Gastrocnemius medialis (tissue), 4 donors: ENCODE data around the gene EFCAB6. TPM values are rescaled to one million over a fixed set of nuclear protein-coding genes. Genes with fewer than 3 reads are reported as not detected.

ENCODE experiments used
- ATAC-seq, 2 donors: fragments of 150-250 bp; one replicate each; pipeline ENCODE4 v1.9.1; 2016
- DNase-seq, 2 donors: peaks; one replicate each; pipeline ENCODE4 v3.0.0-alpha.2; 2019
- H3K27ac ChIP-seq, 4 donors: fragments of 200-600 bp; sonication (generic); 1 replicate in 1 of 4; 2 replicates in 3 of 4; pipeline ENCODE4 v1.5.1; 2016 to 2018; ENCODE audit warnings: mild to moderate bottlenecking in 2 of 4, moderate library complexity in 1 of 4
- H3K27me3 ChIP-seq, 3 donors: fragments of 200-600 bp; sonication (generic) in 2 of 3; 1 replicate in 1 of 3; 2 replicates in 2 of 3; pipeline versions ENCODE4 v1.5.1 to v1.6.0; 2016 to 2019; ENCODE audit warnings: mild to moderate bottlenecking in 1 of 3, moderate library complexity in 1 of 3
- H3K36me3 ChIP-seq, 2 donors: fragments of 200-600 bp; sonication (generic) in 1 of 2; one replicate each; pipeline ENCODE4 v1.5.1; 2017 to 2018
- H3K4me1 ChIP-seq, 2 donors: fragments of 200-600 bp; sonication (generic) in 1 of 2; one replicate each; pipeline ENCODE4 v1.5.1; 2016 to 2017; ENCODE audit warnings: mild to moderate bottlenecking in 2 of 2
- H3K4me3 ChIP-seq, 4 donors: fragments of 200-600 bp; sonication (generic) in 3 of 4; 1 replicate in 1 of 4; 2 replicates in 3 of 4; pipeline ENCODE4 v1.5.1; 2016 to 2019; ENCODE audit warnings: mild to moderate bottlenecking in 2 of 4
- H3K9me3 ChIP-seq, 3 donors: fragments of 200-600 bp; sonication (generic) in 2 of 3; 1 replicate in 1 of 3; 2 replicates in 2 of 3; pipeline ENCODE4 v1.5.1; 2016 to 2019
- POLR2A ChIP-seq, 2 donors: fragments of 450-650 bp; IDR thresholded peaks; one replicate each; pipeline ENCODE4 v1.6.1; 2017; ENCODE audit warnings: antibody characterized with exemption in 2 of 2, mild to moderate bottlenecking in 2 of 2, moderate library complexity in 2 of 2
- in situ Hi-C, 4 donors: fragments of 200-750 bp; cut with MboI; loops; one replicate each; pipeline versions ENCODE4 v1.15.0 to v1.8.0; 2017; ENCODE audit warnings: low sequenced_read_pairs in 4 of 4
- intact Hi-C: fragments of 100-400 bp; cut with DNase I; formaldehyde crosslinking; loops from one replicate; pipeline ENCODE4 v1.15.1; 2023; ENCODE audit warnings: low total_unique reads
- total RNA-seq, 4 donors: library from RNA; depleted of rRNA; stranded (reverse); fragments of >200 nt; gene quantifications; one replicate each; pipeline versions ENCODE4 v1.1.0 to v1.2.3, GENCODE V29; 2016
- TF ChIP-seq, protein P1 (sequence below), 5 experiments: fragments of 450-650 bp in 3 of 5; fragments of 200-600 bp in 2 of 5; sonication (generic) in 2 of 5; IDR thresholded peaks in 4 of 5; conservative IDR thresholded peaks in 1 of 5; 1 replicate in 4 of 5; 2 replicates in 1 of 5; pipeline ENCODE4 v1.5.1; 2016 to 2019; ENCODE audit warnings: antibody characterized with exemption in 5 of 5, mild to moderate bottlenecking in 3 of 5, moderate library complexity in 3 of 5

The EFCAB6 gene
- total RNA-seq, 4 donors from 2014 or later = 0.07 to 4.4 (median 0.28) TPM

DNA sequence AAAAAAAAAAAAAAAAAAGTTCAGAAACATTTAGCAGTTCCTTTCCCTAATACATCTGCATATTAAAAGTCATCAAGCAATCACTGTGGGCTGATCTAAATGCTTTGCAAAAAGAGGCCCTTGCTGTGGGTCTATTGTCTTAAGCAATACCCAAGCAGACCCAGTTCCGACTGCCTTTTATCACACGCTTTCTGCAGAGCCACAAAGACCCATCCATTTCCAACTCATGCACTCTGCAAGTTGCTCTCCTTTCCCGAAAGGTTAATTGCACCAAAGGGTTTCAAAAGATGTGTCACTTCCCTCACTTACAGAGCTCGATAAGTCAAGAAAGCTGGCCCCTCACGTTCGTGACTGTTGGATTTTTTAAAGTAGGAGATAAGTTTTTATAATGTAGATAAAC, 261.4 kb downstream of the EFCAB6 start:
- no peaks in the 10 kb centered on the region for H3K9me3 ChIP-seq
- H3K4me1 ChIP-seq = no peaks in the 10 kb centered on the region
- no peak overlapping the region for H3K27ac ChIP-seq
- intact Hi-C loops = no loop called here
- DNase-seq (no peak), ATAC-seq (no peak)
- H3K36me3 ChIP-seq = no peaks in the 10 kb centered on the region
- in situ Hi-C loops = no loop called here
- H3K27me3 ChIP-seq = no peaks in the 10 kb centered on the region
- TF ChIP-seq POLR2A (IDR thresholded peaks at IDR 0.05) = no peak
- TF ChIP-seq, protein P1, sequence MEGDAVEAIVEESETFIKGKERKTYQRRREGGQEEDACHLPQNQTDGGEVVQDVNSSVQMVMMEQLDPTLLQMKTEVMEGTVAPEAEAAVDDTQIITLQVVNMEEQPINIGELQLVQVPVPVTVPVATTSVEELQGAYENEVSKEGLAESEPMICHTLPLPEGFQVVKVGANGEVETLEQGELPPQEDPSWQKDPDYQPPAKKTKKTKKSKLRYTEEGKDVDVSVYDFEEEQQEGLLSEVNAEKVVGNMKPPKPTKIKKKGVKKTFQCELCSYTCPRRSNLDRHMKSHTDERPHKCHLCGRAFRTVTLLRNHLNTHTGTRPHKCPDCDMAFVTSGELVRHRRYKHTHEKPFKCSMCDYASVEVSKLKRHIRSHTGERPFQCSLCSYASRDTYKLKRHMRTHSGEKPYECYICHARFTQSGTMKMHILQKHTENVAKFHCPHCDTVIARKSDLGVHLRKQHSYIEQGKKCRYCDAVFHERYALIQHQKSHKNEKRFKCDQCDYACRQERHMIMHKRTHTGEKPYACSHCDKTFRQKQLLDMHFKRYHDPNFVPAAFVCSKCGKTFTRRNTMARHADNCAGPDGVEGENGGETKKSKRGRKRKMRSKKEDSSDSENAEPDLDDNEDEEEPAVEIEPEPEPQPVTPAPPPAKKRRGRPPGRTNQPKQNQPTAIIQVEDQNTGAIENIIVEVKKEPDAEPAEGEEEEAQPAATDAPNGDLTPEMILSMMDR (IDR thresholded peaks at IDR 0.05 in 4 of 5, conservative IDR thresholded peaks at IDR 0.05 in 1 of 5) = no peak
- H3K4me3 ChIP-seq = no peak overlapping the region

DNA sequence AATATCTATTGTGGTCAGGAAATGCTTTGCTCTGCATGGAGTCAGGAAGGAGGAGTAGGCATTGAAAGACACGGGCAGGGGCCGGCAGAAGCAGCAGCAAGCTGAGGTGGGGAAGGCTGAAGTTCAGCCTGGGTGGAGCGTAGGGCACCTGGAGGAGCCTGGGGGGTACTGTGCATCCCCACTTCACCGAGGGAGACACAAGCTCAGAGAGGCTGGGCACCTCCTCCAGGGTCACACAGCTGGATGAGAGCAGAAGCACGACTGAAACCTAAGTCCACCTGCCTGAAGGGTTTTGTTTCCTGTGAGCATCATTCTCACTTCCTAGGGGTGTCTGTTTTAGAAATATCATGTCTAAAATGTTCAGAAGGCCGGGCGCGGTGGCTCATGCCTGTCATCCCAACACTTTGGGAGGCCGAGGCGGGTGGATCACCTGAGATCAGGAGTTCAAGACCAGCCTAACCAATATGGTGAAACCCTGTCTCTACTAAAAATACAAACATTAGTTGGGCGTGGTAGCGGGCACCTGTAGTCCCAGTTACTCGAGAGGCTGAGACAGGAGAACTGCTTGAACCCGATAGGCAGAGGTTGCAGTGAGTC, 262.0 kb downstream of the EFCAB6 start:
- no peak for TF ChIP-seq POLR2A (IDR thresholded peaks at IDR 0.05)
- TF ChIP-seq, protein P1 (IDR thresholded peaks at IDR 0.05 in 4 of 5, conservative IDR thresholded peaks at IDR 0.05 in 1 of 5) = no peak
- DNase-seq (no peak), ATAC-seq (no peak)
- H3K4me3 ChIP-seq = no peak overlapping the region
- no peaks in the 10 kb centered on the region for H3K4me1 ChIP-seq
- no peak overlapping the region for H3K27ac ChIP-seq
- in situ Hi-C loops (no loop called here), intact Hi-C loops (no loop called here)
- no peaks in the 10 kb centered on the region for H3K9me3 ChIP-seq
- no peaks in the 10 kb centered on the region for H3K36me3 ChIP-seq
- H3K27me3 ChIP-seq = no peaks in the 10 kb centered on the region

DNA sequence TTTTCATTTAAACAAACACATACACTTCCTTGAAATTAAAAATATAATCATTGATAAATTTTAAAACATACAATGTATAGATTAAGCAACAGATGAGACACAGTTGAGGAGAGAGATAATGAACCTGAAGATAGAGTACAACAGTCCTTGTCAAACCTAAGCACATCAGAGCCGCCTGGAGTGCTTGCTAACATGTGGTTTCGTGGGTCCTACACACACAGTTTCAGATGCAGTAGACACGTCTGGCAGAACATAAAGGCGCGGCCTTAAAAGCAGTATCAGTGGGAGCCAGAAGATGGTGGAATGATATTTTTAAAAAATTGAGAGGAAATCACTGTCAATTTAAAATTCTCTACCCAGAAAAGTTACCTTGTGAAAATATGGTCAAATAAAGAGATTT, 265.9 kb downstream of the EFCAB6 start:
- in situ Hi-C loops = no loop called here
- Histone ChIP-seq H3K27me3 (no peaks in the 10 kb centered on the region), H3K36me3 (no peaks in the 10 kb centered on the region), H3K27ac (no peak overlapping the region), H3K4me3 (no peak overlapping the region), H3K4me1 (no peaks in the 10 kb centered on the region), H3K9me3 (no peaks in the 10 kb centered on the region)
- ATAC-seq = no peak
- intact Hi-C loops = no loop called here
- DNase-seq = no peak
- TF ChIP-seq, protein P1 (IDR thresholded peaks at IDR 0.05 in 4 of 5, conservative IDR thresholded peaks at IDR 0.05 in 1 of 5) = no peak
- no peak for TF ChIP-seq POLR2A (IDR thresholded peaks at IDR 0.05)

DNA sequence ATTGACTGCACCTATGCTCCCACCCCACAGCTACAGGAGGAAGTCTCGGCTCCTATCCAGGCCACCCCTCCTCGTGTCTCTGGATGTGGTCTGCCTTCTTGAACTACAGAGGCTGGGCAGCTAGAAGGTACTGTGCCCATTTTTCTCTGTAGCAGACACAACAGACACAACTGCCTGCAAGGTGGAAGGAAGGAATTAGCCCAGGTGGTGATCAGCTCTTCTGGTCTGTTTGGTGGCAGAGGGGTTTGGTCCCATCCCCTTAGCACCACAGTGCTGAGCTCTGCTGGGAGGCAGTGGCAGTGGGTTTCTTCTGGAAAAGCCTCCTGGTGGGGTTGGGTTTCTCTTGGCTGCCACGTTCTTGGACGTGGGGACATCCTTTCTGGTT, 267.8 kb downstream of the EFCAB6 start:
- Histone ChIP-seq H3K9me3 (no peaks in the 10 kb centered on the region), H3K27ac (no peak overlapping the region), H3K36me3 (no peaks in the 10 kb centered on the region), H3K4me3 (no peak overlapping the region), H3K4me1 (no peaks in the 10 kb centered on the region), H3K27me3 (no peaks in the 10 kb centered on the region)
- no peak for TF ChIP-seq POLR2A (IDR thresholded peaks at IDR 0.05)
- ATAC-seq = no peak
- in situ Hi-C loops = no loop called here
- no peak for DNase-seq
- intact Hi-C loops = no loop called here

DNA sequence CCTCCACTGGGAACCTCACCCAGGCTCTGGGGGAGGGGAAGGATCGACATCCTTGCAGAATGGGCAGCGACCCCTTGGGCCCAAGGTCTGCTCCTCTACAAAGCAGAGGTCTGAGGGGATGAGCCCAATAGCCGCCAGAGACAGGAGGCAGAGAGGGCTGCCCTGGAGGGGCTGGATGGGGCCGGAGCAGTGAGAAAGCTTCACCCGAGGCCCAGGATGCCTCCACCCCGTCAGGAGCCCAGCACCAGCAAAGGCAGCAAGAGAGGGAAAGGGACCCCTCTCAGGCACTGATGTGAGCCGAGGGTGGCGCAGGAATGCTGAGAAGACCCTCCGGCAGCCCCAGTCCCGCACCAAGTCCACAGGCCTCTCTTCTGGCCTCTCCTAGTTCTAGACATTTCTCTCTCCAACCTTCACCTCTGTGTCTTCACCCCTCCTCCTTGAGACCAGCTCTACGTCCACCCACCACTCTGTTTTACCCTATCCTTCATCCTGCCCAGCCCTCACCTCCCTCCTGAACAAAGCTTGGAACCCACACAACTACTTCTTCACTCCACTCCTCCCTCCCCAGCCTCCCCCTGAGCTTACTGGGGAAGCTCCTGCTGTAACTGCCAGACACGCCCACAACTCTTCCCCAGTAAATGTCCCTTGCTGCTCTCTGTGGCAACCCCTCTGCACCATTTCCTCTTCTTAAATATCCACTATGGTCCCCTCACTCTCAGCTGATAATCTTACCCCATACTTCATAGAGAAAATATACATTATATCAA, 268.4 kb downstream of the EFCAB6 start:
- TF ChIP-seq POLR2A (IDR thresholded peaks at IDR 0.05) = no peak
- TF ChIP-seq, protein P1 (IDR thresholded peaks at IDR 0.05 in 4 of 5, conservative IDR thresholded peaks at IDR 0.05 in 1 of 5) = no peak
- intact Hi-C loops = no loop called here
- Histone ChIP-seq H3K4me1 (no peaks in the 10 kb centered on the region), H3K9me3 (no peaks in the 10 kb centered on the region), H3K27me3 (no peaks in the 10 kb centered on the region), H3K27ac (no peak overlapping the region), H3K36me3 (no peaks in the 10 kb centered on the region), H3K4me3 (no peak overlapping the region)
- in situ Hi-C loops = no loop called here
- ATAC-seq = no peak
- no peak for DNase-seq
